SKM-1 treated with dmso at 0.1 percent for 144 hours (cell line): Measurements from ENCODE around the gene KANSL3.
A peak's percentile ranks its signal among the peaks of the same experiment; 100 is the strongest.
"Not testable (repeated sequence)": the region's sequence is repeated elsewhere in the genome, so short reads cannot be mapped to it uniquely, and the experiment has no call there.

Experiments
- DNase-seq: peaks from one replicate; lab custom pipeline; 2025; ENCODE audit not compliant: unreplicated experiment; lab: John Stamatoyannopoulos, UW

Gene KANSL3

DNA sequence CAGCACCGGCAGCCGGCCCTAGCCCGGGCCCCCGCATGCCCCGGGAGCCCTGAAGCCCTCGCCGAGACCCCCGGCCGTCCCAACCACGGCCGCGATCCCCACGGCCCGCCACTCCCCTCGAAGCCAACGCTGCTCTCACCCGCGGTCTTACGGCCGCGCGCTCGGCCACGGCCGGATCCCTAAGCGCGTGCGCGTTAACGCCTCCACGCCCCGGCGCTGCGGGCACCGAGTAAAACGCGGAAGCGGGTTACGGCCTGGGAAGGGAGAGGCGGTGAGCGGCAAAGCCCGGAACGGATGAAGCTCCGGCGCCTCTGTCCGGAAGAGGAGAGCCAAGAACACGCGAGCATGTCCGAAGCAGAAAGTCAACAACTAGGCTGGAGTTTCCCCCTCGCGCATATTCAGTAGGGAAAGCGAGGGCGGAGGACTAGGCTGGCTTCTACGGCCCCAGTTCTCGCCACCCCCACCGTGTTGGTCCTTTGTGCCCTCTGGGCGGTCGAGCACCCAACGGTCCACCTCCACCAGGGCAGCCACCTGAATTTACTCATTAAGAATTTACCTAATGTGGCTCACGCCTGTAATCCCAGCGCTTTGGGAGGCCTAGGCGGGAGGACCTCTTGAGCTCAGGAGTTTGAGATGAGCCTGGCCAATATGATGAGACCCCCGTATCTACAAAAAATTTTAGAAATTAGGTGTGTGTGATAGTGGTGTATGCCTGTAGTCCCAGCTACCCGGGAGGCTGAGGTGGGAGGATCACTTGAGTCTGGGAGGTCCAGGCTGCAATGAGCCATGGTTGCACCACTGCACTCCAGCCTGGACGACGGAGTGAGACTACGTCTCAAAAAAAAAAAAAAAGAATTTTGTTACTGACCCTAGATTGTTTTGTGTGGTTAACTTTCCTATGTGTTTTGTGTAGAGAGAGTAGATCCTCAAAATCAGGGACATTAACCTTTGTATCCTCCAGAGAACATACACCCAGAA lies at the start of gene KANSL3:
TSS of gene KANSL3 (minus strand) at position 169 of the 978 bp plus-strand sequence. CDS start 1,177 bp downstream, outside the sequence.
- DNase-seq: peak; percentile 91

DNA sequence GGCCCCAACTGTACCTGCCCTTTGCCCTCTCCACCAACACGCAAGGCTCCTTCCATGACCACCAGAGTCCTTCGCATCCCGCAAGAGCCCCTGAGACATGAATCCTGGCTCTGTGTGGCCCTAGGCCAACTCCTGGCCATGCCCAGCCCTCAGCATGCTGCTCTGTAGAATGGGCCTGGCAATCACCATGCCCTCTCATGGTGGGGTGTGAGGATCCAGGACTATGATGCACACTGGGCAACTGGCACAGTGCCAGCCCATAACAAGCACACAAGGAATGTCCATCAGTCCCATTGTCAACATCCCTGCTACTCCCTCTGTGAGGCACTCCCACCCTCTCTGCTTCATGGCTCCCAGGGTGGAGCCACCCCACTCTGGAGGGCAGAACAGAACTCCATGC lies 49.2 kb upstream of the KANSL3 start:
- no peak for DNase-seq

- no peak for DNase-seq
Measured at GRCh38 chr2:96685577-96686459, 47.7 kb upstream of the KANSL3 start.

DNA sequence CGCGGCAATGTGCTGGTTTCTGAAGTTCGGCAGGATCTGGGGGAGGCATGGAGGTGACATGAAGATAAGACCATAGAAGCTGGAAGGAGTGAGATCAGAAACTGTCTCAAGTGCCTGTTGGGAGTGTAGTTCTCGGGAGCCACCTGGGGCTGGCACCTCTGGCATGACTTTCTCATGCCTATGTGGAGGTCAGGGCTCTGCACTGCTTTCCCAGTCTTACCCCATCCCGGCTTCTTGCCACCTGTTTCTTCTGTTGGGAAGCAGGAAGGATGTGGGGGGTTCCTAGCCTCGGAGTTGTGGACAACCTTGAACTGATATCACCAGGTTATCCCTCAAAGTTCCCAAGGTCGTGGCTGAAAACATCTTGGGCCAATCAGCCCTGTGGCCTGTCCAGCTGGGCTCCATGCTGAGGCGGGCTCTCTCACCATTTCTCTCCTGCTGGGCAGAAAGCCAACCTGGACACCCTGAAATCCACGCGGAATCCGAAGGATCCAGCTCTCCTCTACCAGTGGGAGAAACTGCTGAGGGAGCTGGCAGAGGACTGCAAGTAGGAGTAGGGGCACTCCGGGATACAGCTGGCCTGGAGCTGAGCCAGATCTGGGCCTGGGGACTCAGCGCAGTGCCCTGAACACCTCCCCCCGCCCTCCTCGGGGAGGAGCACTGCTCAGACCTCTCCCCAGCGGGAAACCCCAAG lies 46.9 kb upstream of the KANSL3 start:
- no peak for DNase-seq

DNA sequence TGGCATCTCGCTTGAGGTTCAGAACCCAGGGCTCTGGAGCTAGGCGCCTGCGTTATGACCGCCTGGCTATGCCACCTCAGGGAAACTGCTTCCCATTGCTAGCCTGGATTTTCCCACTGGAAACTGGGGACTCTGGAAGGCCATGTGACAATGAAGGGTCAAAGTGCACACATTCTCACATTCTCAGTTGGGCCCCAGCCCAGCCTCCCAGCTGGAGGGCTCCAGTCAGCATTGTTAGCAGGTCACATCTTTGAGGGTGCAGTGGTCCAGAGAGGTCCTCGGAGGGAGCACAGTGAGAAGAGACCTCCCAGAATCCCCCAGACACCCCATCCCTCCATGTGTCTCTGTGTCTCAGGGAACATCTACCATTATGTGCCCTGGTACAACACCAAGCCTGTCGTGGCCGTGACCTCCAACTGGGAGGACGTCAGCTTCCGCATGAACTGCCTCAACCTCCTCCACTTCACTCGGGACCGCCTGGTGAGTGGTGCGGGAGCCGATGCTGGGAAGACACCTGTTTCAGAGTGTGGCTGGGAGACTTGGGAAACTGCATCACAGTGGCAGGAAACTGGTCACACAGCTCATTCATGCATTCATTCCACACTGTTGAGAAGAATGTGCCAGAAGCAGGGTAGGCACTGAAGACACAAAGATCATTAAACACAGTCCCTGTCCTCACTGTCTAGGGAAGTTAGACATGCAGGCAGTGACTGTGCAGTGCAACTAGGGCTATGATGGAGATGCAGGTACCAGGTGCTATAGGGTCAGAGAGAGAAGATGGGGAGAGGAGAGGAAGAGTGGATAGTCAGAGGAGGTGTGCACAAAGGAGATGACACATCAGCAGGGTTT lies 46.1 kb upstream of the KANSL3 start:
- no peak for DNase-seq

GRCh38 chr2:96683307-96683706 lies 45.2 kb upstream of the KANSL3 start:
- no peak for DNase-seq

- DNase-seq: no peak
Measured at GRCh38 chr2:96681540-96681939, 43.4 kb upstream of the KANSL3 start.

DNA sequence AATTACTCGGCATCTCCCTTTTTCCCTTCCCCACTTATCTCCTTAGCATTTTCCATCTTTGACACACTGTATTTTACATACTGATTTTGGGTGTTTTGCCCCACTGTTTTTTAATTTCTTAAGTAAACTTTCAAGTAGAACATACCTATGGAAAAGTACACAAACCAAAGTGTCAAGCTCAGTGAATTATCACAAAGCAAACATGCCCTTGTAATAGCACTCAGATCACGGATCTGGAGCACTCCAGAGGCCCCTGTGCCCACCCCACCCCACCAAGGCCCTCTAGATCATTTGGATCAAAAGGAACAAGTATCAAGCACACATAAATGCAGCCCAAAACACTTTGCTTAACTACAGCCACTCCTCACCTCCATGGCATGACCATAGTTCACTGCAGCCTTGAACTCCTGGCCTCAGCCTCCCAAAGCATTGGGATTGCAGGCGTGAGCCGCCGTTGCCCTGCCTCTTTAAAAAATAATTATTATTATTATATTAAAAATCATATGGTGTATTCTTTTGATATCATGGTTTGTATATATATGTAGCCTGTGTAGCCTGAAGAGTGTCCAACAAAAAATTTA lies 42.5 kb upstream of the KANSL3 start:
- no peak for DNase-seq

- DNase-seq: no peak
Measured at GRCh38 chr2:96679848-96680247, 41.7 kb upstream of the KANSL3 start.

GRCh38 chr2:96669539-96670215 lies 31.6 kb upstream of the KANSL3 start:
- no peak for DNase-seq

DNA sequence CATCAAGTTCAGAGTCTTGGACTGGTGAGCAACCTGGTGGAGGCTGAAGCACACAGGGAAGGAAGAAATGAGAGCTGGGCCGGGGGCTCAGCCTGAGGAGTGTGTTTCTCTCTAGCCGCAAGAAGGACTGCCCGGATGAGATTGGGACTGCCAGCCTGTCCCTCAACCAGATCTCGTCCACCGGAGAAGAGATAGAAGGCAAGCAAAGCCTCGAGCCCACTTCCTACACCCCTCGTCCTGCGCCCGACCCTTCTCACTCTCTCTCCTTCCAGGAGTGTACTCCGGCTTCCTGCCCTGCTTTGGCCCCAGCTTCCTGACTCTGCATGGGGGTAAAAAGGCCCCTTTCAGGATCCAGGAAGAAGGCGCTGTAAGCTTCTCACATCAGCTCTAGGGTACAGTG lies 30.7 kb upstream of the KANSL3 start:
- no peak for DNase-seq

- DNase-seq: not testable (repeated sequence)
Measured at GRCh38 chr2:96665717-96666116, 27.6 kb upstream of the KANSL3 start.

- peak; percentile 97 for DNase-seq
Measured at GRCh38 chr2:96665083-96665569, 27.0 kb upstream of the KANSL3 start.

DNA sequence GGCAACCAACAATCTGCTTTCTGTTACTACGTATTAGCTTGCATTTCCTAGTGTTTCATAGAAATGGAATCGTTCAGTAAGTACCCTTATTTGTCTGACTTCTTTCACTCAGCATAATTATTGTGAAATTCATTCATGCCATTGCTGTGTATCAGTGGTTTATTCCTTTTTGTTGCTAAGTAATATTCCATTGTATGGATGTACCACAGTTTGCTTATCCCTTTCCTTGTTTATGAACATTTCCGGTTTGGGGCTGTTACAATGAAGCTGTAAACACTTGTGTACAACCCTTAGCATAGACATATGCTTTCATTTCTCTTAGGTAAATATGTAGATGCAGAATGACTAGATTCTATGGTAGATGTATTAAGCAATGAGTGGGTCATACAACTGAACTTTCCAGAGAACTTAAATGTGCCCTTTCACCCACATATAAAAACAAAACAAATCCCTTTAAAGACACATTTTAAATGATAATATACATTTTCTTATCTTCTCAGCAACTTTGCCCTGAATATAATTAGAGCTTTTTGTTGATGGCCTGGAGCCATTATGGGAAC lies 26.3 kb upstream of the KANSL3 start:
- no peak for DNase-seq

DNA sequence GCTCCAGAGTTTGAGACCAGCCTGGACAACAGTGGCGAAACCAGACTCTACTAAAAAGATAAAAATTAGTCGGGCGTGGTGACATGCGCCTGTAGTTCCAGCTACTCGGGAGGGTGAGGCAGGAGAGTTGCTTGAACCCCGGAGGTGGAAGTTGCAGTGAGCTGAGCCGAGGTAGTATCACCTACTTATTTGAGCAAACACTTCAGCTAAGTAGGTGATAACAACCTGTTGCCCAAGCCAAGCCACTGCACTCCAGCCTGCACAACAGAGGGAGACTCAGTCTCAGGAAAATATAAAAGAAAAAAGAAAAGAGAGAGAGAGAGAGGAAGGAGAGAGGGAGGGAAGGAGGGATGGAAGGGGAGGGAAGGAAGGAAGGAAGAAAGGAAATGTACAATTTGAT lies 25.7 kb upstream of the KANSL3 start:
- DNase-seq: no peak

DNA sequence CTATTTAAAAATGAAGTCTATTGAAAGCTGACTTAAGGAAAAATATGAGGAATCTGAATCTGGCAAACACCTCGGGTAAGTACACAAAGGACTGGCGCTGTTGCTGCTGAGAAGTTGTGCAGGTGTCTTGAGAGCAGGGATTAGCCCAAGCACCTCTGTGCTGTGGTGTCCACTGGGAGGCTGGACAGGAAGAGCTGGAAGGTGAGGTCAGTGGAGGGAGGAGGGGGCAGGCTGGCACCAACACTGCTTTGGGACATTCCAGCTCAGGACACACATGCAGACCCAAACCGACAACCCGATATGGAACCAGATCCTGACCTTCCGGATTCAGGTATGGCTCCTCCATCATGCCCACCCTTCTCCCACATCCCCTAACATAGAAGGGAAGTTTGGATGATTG lies 25.1 kb upstream of the KANSL3 start:
- no peak for DNase-seq

GRCh38 chr2:96662360-96662759 lies 24.2 kb upstream of the KANSL3 start:
- no peak for DNase-seq

DNA sequence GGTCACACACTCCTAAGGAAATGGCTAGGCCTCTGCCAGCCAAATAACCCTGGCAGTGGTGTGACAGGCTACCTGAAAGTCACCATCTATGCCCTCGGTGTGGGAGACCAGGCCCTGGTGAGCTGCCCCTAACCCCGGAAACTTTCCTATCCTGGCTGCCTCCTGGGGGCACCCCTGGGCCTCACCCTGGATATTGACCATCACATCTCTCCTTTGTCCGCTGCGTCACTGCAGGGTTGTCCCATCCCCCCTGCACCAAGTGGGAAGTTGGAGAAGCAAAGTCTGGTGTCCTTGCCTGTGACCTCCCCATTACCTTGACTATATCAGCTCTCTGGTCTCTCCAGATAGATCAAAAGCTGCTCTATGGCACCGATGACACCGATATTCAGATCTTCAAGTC lies 23.2 kb upstream of the KANSL3 start:
- DNase-seq: no peak

GRCh38 chr2:96656540-96656939 lies 18.4 kb upstream of the KANSL3 start:
- peak; percentile 35 for DNase-seq
